ENCODE results near the gene CLC.

CLC gene

GRCh38 chr19:39709026-39709872 is 28.6 kb downstream of the CLC start:
- no peak overlapping the region for H3K27ac ChIP-seq
- TF ChIP-seq CTCF (IDR thresholded peaks at IDR 0.05) (no peak), ZFX (IDR thresholded peaks at IDR 0.05; ENCODE audit: borderline replicate concordance) (no peak)

GRCh38 chr19:39708594-39708993 is 29.2 kb downstream of the CLC start:
- H3K27ac ChIP-seq: no peak overlapping the region
- TF ChIP-seq ZFX (IDR thresholded peaks at IDR 0.05; ENCODE audit: borderline replicate concordance) (no peak), CTCF (IDR thresholded peaks at IDR 0.05) (no peak)

GRCh38 chr19:39705578-39706188 is 32.1 kb downstream of the CLC start:
- no peak overlapping the region for H3K27ac ChIP-seq
- TF ChIP-seq CTCF (IDR thresholded peaks at IDR 0.05) (no peak), ZFX (IDR thresholded peaks at IDR 0.05; ENCODE audit: borderline replicate concordance) (no peak)

GRCh38 chr19:39704181-39705044 is 33.4 kb downstream of the CLC start, which contains the start of gene LGALS14:
LGALS14 (plus strand) TSS chr19:39704481; CDS start chr19:39704529, 48 bp downstream.
- no peak for TF ChIP-seq CTCF (IDR thresholded peaks at IDR 0.05)
- TF ChIP-seq ZFX (IDR thresholded peaks at IDR 0.05; ENCODE audit: borderline replicate concordance): no peak
- H3K27ac ChIP-seq: no peak within 1 kb of the TSS

- TF ChIP-seq ZFX (IDR thresholded peaks at IDR 0.05; ENCODE audit: borderline replicate concordance) (no peak), CTCF (IDR thresholded peaks at IDR 0.05) (no peak)
- no peak overlapping the region for H3K27ac ChIP-seq
Observed at GRCh38 chr19:39701291-39701690, 36.5 kb downstream of the CLC start.

GRCh38 chr19:39698535-39698934 is 39.3 kb downstream of the CLC start:
- no peak overlapping the region for H3K27ac ChIP-seq
- TF ChIP-seq ZFX (IDR thresholded peaks at IDR 0.05; ENCODE audit: borderline replicate concordance): no peak
- TF ChIP-seq CTCF (IDR thresholded peaks at IDR 0.05): no peak

Data from 22Rv1 (cell line).